GM19328 (cell line): ENCODE results near the gene ATXN3L.

ENCODE experiments used
- ATAC-seq: cut with Tn5 transposase; IDR thresholded peaks from one replicate; pipeline ENCODE4 v1.9.1; 2021; ENCODE audit warnings: mild to moderate bottlenecking, moderate library complexity; ENCODE audit not compliant: unreplicated experiment

ATXN3L gene

DNA sequence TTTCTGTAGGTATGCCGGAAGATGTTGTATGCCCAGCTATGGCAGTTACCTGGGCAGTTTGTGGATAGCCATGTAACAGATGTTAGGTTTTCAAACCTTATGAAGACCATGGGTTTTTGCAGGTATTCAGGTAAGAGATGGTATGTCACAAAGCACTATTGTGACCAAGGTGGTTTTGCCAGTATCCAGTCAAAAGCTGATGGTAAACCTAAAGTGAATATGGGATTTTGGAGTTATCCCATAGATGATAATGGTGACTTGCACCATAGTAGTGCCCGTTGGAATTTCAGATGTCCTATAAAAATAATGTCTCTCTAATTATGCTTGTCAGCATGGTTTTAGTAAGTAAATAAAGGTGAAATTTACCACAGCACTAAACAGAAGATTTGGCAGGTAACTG, at the start of gene ATXN3L:
TSS of gene ATXN3L (minus strand) at position 101 of the 400 bp plus-strand sequence. CDS start 119 bp downstream, outside the sequence.
- no peak for ATAC-seq

DNA sequence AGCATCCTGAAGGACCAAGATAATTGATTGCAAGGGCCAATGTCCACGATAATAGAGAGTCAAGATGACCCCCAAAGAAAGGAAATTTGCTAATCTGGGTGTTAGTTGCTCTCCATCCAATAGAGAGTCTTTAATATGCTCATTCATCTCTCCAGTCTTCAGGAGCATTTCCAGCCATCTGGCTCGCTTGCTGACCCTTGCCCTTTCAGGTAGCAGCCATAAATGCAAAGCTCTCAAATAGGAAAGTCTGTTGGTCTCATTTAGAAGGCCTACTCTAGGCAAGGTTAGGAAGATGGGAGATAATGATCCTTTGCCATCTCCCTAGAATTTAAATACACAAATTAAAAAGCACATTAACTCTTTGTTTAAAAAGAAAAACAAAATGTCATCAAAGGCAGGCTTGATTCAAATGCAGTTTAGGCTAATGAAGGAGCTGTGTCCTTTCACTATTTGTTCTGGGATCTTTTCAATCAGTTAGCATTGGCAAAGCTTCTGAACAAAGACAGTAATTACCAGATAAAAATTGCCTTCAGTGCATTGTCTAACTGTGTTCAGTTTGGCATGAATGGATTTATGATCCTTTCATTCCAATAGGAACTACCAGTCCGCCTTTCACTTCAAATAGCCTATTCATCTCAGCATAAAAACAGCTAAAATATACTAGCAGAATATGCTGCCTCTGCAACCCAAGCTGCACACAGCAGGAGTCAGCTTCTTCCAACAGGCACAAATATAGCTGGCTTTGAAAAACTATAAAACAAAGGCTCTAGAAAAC, 49.6 kb upstream of the ATXN3L start:
- ATAC-seq = no peak

DNA sequence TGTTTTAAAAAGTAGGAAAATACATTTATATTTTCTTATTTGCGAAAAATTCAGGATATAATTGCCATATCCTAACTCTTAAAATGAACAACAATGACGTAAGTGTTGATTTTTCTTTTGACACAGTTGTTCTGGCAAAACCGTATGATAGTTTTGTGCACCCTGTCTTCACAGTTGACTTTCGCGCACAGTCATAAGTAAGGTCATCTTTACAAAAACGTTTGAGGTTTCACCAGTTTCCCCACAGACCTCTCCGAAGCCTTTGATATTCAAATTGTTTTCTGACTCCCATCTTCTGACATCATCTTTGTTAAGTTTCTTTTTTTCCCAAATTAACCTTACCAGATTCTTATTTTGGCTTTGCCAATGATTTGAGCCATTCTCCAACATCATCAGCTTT, 48.1 kb upstream of the ATXN3L start:
- no peak for ATAC-seq

DNA sequence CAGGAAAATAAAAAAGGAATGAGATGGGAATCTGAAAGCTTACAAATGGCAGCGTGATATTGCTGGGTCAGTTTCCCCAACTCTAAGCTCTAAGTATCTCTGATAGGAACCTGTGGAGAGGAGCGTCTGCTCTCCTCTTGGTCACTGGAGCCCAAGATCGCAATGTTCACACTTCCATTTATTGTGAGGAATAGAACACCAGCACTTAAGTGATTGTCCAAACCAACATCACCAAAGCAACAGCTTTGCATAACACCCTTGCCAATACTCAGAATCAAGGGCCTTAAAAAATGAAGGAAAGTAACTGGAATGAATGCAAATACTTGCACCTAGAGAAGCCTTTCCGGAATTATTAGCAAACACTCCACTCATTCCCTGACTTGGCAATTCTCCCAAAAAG, 46.8 kb upstream of the ATXN3L start:
- no peak for ATAC-seq

DNA sequence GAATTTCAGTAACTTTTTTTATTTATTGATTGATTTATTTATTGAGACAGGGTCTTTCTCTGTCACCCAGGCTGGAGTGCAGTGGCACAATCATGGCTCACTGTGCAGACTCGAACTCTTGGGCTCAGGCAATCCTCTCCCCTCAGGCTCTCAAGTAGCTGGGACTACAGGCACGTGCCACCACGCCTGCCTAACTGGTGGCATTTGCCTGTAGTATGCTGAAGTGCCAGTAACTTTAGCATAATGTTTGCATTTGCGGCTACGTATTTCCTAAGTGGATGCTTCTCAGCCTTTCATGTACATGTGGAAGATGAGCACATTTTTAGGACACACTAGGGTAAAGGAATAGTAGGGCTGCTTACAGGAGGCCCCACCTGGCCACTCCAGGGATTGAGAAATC, 45.3 kb upstream of the ATXN3L start:
- ATAC-seq = no peak

DNA sequence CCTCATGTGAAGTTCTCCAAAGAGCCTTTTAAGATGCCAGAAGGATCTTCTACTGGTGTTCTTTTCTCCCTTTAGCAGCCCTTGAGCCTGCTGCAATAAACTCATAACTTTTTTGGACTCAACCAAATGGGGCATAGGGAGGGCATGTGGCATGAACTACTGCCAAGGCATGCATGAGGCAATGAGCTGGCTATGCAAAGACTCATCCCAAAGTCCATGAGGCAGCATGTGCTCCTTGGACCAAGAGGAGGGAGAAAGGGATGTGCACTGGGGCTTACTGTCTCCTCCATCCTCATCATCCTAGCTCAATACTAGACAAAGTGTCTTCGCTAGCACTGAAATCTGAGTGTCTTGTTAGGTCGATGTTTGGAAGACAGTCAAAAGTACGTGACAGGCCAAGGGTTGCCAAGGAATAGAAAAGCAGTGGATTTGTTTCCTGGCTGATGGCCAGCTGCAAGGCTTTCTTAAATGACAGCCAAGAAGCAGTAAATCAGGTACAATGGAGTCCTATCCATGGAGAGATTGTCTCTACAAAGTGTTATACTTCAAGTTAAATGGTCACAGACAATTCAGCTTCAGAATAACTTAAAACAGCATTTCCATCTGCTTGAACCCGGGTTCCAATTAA, 44.5 kb upstream of the ATXN3L start:
- ATAC-seq = no peak

DNA sequence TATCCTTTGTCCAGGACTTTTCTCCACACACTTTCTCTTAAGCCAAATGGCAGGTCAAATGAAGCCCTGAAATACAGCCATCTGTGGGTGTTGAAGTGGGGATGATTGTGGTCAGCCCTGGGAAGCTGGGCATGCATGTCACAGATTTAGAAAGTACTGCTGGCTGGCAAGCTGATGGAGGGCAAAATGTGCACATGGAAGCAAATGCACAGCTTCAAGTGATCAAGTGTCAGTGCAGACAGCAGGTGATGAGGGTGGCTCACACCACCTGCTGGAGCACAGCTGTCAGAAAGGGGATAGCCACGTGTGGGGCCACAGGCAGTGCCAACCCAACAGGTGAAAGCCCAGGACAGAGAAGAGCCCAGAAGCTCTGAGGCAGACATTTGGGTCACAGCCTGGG, 40.3 kb upstream of the ATXN3L start:
- no peak for ATAC-seq

DNA sequence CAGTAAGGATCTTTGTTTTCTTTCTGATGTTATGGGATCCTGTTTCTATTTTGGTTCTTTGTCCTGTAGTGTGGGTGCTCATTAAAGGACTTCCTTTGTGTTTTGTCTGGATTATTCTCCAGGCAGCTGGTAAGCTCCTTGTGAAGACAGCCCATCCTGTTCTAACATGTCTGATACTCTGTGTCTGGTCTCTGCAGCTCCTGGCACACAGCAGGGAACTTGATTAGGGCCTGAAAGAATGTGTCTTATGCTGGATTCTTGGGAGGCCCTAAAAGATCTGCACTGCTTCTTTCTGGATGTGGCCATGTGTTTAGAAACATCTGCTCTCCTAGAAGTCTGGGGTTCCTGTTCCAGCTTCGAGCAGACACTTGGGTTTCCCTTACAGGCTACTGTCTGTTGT, 38.1 kb upstream of the ATXN3L start:
- ATAC-seq = no peak

DNA sequence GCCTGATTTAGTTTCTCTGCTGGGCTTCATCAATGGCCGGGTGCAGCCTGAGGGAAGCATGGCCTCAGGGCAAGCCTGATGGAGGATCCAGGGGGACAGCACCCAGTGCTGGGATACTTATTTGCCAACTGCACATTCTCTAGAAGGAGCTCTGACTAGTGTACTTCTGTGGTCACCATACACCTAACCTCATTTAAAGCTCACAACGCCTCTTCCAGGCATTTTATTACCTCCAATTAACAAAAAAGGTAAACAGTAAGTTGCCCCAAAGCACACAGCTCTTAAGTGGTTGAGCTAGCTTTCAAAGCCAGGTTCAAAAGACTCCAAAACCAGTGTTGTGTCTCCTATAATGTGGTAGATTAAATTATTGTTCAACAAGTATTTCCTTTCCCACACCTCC, 26.8 kb upstream of the ATXN3L start:
- no peak for ATAC-seq

DNA sequence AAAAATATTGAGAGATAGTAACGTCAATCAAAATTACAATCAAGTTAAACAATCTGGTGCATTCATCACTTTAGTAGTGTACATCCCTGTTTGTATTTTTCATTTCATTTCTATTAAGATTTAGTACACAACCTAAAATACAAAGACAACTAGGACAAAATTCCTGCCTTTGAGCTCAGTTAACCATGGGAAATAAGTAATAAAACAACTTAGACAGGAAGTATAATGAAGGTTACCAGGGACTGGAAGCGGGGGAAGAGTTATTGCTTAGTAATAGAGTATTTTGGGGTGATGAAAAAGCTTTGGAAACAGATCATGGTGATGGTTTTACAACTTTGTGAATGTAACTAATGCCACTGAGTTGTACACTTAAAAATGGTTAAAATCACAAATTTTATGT, 25.6 kb upstream of the ATXN3L start:
- ATAC-seq = no peak

DNA sequence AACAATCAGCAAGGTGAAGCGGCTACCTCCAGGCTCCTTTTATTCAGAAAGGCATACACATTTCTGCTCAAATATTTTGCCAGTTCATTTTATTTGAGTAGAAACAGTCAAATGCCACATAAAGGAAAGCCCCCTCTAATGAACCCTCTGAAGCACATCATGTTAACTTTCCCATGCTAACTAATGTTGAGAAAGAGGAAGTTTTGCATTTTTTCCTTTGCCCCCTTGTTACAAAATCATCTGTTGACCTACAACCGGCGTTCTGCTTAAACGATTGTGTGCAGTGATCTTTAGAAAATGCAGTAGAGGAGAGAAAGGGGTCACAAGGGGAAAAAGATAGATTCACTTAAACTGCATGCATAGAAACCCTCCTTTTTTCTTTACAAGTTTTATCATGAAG, 25.2 kb upstream of the ATXN3L start:
- ATAC-seq = no peak

DNA sequence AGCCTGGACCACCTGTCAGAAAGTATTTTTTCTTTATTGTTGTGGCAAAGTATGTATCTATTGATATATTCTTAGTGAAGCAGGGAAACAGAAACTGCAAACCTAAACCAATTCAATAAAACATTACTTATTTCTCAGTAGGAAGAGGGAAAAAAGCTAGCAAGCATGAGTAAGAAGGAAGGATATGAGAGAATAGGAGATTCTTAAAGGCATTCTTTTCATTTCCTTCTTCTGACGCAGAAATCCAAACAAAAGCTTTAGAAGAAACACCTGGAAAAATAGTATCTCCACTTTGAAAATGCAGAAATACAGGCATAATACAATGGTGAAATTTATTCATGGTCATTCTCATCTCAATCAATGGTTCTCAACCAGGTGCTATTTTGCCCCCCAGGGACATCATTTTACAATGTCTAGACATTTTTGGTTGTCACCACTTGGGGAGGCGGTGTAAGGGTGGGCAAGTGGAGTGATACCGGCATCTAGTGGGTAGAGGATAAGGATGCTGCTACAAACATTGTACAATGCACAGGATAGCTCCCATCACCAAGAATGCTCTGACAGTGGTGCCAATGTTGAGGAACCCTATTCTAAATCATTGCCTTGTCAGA, 21.7 kb upstream of the ATXN3L start:
- ATAC-seq = no peak

DNA sequence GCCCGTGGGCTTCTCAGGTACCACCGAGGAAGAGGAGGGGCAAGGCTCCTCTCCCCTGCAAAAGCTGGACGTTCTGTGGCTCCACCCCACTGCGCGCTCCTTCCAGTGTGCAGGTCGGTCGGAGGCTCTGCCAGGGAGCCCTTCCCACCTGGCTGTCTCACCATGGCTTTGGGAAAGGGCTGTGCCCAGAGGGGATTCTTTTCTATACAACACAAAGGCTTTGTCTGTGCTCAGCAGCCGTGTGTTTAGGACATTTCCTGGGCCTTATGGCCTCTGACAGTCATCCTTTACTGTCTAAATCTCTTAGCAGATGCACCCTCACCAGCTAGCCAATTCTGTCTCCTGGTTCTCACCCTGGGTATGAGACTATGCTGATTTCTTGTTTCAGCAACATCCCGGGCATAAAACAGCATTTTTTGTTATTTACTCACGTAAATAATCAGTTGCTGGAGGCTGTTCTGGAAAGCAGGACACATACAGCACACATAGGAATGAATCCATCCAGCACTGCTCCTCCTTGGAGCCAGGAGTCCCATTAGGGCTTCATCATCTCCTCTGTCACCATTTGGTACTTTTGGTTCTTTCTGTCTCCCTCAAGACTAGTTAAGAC, 20.4 kb upstream of the ATXN3L start:
- no peak for ATAC-seq

DNA sequence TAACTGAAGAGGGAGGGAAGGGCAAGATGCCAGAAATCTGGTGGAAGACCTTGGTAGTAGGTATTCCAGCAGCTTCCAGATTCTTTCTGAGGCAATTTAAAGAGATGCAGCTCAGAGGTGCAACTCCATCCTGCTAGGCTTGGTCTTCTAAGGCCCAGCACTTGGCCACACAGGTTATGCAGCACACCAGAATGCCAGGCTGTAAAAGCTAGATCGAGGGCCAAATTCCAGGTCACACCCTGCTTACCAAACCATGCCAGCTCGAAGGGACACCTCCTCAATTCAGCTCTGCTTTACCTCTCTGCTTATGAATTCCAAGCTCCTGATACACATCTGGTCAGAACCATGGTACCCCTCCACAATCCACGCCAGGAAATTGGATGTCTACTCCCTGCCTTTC, 19.8 kb upstream of the ATXN3L start:
- no peak for ATAC-seq

DNA sequence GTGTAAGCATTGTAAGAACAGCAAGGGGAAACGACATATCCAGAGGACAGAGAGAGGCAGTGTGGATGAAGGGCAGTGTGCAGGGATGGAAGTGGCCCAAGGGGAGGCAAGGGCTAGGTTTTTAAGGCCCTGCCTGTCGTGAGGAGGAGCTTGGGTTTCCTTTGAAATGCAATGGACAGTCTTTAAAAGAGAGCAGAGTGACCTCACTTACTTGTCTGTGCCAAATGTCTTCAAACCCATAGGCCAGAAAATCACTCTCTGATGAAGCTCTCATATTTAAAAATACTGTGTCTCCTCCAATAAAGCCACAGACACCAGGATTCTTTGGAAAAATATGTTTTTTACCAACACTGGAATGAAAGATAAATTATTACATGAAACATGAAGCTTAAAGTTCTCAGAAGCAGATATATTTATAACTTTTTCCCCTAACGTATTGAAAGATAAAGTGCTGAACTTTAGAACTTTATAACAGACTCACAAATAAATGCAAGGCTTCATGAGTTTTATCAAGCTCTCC, 19.2 kb upstream of the ATXN3L start:
- ATAC-seq = no peak

DNA sequence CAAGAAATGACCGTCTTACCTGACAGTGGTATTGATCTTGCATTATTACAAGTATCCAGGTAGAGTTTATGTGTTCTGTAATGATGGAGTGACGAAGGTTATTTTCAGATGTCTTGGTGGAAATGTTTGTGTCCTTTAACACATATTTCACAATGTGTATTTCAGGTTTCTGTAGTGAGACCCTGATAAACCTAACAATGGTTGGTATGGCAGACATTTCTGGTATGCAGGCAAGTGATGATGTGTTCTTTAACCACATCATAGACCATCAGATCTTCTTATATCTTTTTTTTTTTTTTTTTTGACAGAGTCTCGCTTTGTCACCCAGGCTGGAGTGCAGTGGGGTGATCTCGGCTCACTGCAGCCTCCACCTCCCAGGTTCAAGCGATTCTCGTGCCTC, 14.6 kb upstream of the ATXN3L start:
- no peak for ATAC-seq

DNA sequence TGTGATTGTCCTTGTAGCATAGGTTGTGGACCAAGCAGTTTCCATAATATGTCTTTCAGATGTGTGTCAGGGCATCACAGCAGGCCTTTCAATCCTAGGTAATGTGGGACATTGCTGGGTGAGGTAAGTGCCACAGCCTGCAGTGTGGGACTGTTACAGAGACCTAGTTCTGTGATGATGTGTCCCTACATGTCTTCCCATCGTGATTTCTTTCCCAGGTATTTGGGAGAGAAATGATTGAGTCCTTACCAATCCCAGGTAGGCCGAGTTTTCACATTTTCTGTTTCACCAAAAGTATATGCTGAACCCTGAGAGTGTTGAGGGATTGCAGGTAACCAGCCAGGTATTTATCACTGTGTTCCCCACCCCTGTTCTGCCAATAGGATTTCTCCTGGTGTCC, 10.6 kb upstream of the ATXN3L start:
- ATAC-seq = no peak

DNA sequence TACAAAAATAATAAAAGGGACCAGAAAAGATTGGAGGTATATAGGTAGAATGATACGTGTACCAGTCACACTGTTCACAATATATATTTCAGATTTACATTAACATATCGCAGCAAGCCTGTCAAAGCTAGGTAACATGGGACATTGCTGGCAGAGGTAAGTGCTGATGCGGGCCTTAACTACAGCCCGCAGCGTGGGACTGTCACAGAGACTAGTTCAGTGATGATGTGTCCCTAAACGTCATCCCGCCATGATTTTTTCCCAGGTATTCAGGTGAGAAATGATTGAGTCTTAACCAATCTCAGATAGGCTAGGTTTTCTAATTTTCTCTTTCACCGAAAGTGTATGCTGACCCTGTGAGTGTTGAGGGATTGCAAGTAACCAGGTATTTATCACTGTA, 7.8 kb upstream of the ATXN3L start:
- no peak for ATAC-seq

DNA sequence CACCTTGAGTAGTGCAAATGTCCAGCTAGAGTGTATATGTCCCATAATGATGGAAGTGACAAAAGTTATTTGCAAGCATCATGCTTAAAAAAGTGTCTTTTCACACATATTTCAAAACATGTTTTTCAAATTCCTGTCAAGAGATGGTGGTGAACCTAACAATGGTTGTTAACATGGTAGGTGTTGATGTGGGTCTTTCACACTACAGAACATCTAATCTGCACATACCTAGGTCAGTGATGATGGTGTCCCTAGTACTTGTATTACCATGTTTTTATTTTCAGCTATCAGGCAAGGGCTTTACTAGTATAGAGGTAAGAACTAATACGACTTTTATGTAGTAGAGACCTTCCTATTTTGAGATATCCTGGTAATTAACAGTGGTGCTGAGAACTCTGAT, 3.4 kb upstream of the ATXN3L start:
- no peak for ATAC-seq

DNA sequence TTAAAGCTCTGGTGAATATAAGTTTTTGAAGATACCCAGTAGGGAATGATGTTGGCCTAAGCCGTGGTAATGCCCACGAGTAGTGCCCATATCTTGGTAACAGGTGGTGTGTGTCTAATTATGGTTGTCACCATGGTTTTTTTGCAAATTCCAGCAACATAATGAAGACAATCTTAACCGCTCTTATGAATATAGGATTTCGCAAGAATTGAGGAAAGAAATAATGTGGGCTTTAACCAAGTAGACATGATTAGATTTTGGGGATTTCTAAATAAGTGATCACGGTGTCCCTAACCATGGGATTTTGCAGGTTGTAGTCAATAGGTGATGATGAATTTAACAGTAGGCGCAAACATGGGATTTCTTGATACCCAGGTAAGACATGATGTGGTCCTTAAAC, 2.5 kb downstream of the ATXN3L start:
- no peak for ATAC-seq

DNA sequence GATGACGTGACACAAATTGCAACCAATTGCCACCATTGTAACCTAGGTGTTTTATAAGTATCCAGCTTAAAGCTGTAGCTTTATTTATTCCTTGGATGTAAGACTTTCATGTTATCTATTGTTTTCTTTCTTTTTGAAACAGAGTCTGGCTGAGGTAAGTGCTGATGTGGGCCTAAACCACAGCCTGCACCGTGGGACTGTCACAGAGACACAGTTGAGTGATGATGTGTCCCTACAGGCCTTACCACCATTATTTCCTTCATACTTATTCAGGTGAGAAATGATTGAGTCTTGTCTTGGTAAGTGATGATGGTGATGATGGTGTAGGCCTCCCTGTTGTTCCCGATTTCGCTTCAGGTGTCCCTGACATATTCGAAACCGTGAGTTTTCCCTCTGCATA, 8.3 kb downstream of the ATXN3L start:
- ATAC-seq = no peak

DNA sequence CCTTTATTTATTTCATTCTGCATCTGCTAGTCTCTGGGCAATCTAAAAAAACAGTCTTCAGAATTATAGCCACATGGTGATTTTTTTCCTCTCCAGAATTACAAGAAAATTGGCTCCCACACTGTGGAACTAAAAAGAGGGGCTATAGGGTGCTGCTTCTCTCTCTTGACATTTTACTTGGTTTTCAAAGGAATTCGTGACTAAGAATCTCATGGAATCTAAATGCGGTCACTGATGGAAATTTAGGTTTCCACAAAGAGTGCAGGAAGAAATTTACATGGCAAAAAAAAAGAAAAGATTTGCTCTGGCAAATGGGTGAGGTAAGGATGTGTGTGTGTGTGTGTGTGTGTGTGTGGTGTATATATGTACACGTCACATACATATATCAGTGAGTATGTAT, 10.2 kb downstream of the ATXN3L start:
- ATAC-seq = no peak
